ENCODE measurements around the gene BZW2. TPM values are rescaled to one million over a fixed set of nuclear protein-coding genes. Genes with fewer than 3 reads are reported as not detected.
A peak's percentile ranks its signal among the peaks of the same experiment; 100 is the strongest.
"Not testable (repeated sequence)": the region's sequence is repeated elsewhere in the genome, so short reads cannot be mapped to it uniquely, and the experiment has no call there.

The BZW2 gene
- total RNA-seq, 1 experiment from 2014 or later = 341 TPM

DNA sequence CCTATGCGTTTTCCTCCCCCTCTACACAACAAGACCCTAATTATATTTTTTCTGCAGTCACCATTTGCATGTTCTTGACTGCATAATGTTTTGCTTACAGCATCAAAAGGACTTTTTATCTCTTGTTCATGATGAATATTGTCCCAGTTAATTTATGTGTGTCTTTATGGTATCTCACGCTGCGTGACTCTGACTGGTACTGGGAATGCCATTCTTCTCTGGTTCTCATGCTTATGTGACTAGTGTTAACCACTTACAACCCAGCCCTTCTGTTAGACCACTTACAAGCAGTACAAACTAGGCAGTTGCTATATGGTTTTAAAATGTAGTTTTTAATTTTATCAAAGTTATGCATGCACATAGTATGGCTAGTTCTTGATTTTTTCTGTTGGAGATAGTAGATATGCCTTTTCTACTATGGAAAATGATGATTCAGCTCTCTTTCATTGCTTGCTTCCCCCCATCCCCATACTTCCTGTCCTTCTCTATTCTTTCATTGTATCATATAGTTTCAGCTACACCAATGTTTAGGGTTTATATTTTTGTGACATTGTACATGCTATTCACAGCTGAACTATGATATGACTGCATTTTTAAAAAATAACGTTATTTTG, 24.9 kb downstream of the BZW2 start:
- DNase-seq (ENCODE audit: low spot score) = no peak

DNA sequence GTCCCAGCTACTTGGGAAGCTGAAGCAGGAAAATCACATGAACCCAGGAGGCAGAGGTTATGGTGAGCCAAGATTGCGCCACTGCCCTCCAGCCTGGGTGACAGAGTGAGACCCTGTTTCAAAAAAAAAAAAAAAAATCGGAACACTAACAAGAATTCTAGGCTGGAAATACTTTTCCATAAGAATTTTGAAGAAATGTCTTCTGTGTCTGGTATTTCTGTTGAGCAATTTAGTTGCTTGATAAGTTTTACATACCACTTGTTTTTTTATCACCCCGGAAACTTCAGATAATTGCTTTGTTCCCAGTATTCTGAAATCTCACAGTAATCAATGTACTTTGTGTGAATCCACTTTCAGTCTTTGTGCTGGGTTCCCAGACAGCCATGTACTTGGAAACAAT, 25.8 kb downstream of the BZW2 start:
- no peak for DNase-seq (ENCODE audit: low spot score)

DNA sequence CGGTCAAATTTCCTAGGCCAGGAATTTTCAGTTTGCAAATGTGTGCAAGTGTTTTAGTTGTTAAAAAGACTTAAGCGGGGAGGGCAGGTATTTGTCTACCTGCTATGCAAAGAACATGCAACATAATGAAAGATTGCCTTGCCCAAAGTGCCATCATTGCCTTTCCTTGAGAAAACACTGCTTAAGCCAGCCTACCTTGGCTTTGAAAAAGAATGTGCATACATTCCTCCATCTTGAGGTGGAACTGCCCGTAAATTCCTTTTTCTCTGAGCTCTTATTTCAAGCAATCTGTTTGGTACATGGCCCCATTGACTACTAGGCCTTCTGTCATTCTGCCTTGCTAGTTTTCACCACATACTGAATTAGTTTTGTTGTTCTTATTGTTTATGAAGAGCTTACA, 29.3 kb downstream of the BZW2 start:
- no peak for DNase-seq (ENCODE audit: low spot score)

DNA sequence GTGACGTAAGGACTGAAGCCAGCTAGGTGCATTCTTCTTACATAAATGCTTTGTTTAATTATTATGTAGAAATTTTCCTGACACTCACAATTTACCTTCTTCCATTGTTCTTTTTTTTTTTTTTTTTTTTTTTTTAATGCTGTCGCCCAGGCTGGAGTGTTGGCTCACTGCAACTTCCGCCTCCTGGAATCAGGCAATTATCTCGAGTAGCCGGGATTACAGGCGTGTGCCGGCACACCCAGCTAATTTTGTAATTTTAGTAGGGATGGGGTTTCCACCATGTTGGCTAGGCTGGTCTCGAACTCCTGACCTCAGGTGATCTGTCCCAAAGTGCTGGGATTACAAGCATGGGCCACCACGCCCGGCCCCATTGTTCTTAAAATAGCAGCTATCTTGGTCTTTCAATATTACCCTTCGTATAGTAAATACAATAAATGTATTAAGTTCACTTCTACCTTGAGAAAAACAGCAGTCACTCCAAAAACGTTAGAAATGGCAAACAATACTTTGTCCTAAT, 32.1 kb downstream of the BZW2 start:
- DNase-seq (ENCODE audit: low spot score) = no peak

DNA sequence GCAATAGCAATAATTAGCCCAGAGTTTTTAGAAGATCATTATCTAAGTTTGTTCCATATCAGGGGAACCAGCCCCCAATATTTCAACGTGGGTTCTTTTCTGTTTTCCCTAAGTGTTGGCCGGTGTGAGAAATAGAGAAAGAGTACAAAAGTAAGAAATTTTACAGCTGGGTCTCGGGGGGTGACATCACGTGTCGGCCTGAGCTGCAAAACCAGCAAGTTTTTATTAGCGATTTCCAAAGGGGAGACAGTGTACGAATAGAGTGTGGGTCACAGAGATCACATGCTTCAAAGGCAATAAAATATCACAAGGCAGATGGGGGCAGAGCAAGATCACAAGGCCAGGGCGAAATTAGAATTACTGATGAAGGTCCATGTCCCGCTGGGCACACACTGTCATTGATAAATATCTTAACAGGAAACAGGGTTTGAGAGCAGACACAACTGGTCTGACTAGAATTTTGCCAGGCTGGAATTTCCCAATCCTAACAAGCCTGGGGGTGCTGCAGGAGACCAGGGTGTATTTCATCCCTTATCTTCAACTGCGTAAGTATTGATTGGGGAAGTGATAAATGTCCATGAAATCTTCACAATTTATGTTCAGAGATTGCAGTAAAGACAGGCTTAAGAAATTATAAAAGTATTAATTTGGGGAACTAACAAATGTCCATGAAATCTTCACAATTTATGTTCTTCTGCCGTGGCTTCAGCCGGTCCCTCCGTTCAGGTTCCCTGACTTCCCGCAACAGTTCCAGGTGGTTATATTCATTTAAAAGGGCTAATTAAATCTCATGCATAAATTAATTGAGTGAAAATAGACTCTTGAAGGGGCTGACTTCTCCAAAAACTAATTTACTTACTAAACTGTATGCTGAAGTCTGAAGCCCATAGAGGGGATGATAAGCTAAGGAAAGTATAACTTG, 32.9 kb downstream of the BZW2 start:
- DNase-seq (ENCODE audit: low spot score) = not testable (repeated sequence)

DNA sequence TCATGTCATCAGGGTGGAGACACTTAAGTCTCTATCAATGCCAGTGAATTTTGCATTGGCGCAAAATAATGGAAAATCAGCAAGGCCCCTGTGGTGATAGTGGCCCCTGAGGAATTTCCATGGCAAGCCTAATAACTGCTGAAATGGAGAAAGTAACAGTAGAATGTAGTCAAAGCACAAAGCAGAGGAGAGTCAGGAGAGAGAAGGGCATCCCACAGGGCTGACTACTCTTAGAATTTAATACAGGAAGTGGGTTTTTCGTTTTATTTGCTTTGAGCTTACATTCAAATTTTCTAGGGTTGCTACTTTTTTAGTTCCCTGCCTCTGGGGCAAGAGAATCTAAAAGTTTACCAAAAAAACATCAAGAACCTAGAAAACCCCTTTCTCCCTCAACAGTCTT, 39.0 kb downstream of the BZW2 start:
- DNase-seq (ENCODE audit: low spot score) = no peak

DNA sequence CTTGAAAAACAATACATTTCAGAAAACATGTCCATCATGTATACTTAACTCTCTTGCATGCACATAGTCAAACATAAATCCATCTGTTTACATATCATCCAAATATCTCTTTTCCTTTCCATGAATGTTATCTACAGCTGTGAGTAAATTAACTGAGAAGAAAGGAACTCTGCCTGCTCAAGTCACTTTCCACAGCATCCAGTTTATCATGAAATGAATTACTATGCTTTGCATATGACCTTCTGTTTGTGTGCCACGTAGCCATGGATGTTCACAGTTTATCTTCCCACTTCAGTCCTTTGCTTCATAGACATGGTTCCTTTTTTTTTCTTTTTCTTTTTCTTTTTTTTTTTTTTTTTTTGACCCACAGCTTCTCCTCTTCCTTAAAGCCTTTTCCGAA, 39.6 kb downstream of the BZW2 start:
- DNase-seq (ENCODE audit: low spot score) = no peak

DNA sequence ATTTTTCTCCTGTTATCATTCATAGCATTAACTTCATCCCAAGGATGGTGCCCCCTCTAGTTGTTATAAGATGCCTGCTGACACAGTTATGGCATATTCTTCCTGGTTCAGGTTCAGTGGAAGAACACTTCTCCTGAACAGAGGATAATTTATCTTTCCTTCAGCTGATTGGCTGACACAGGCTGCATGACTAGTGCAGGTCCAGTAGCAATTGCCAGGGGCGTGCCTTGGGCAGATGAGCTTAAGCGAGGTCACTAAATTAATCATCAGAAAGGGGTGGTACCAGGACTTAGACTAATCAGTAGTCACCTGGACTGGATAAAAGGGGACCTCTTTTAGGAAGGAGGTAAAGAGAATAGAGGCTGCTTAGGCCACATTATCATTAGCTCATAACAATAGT, 42.3 kb downstream of the BZW2 start:
- DNase-seq (ENCODE audit: low spot score) = peak; percentile 64

DNA sequence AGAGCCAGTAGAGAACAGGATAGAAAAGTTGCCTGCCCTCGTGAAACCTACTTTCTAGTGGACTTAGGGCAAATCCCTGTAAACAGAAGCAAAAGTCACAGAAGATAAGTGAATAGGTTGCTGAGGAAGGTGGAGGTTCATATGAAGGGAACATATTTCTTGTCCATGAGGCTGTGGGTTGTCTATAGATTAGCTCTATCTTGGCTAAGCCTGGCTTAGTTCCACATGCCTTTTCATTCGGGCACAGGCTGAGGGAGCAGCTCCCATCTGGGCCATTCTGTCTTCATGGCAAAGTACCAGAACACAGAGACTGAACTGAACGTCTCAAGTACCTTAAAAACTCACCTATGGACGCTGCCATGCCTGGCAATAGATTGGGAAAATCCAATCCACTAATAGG, 45.3 kb downstream of the BZW2 start:
- DNase-seq (ENCODE audit: low spot score) = no peak

DNA sequence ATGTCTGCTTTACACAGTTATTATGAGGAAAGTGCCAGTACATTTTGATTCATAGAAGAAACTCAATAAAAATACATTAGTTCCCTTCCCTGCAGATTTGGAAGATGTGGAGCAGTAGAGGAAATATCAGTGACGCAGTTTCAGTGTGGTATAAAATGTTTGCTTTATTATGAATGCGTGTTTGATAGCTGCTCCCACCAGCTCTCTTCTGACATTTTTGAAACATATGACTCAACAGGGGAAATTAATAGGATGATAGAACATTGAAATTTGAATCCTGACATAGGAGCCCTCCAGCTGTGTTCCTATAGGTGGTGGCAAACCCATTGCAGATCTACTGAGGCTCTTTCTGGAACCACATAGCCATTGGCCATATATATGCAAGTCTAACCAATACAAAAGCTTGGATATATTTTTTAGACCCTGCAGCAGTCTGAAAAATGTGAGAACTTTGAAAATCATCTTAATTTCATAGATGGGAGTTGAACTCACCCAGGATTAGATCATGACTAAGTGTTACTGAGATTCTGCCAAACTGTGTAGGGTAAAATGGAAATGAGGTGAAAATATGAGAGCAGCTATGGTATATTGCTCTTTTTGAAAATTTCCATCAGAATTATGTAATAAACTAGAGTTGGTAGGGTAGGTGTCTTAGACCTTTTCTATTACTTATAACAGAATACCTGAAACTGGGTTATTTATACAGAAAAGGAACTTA, 47.8 kb downstream of the BZW2 start:
- DNase-seq (ENCODE audit: low spot score) = no peak

DNA sequence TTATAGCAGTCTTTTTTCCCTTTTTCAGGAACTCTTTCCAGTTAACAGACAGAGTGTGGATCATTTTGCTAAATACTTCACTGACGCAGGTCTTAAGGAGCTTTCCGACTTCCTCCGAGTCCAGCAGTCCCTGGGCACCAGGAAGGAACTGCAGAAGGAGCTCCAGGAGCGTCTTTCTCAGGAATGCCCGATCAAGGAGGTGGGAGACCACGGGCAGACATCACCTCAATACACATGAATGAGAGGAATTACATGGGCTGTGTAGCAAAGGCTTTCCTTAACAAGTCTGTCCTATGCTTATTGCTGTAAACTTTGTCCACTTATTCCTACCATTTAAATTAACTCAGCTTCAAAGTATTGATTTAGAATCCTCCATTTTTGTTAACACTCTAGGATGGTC, 48.8 kb downstream of the BZW2 start:
- no peak for DNase-seq (ENCODE audit: low spot score)

DNA sequence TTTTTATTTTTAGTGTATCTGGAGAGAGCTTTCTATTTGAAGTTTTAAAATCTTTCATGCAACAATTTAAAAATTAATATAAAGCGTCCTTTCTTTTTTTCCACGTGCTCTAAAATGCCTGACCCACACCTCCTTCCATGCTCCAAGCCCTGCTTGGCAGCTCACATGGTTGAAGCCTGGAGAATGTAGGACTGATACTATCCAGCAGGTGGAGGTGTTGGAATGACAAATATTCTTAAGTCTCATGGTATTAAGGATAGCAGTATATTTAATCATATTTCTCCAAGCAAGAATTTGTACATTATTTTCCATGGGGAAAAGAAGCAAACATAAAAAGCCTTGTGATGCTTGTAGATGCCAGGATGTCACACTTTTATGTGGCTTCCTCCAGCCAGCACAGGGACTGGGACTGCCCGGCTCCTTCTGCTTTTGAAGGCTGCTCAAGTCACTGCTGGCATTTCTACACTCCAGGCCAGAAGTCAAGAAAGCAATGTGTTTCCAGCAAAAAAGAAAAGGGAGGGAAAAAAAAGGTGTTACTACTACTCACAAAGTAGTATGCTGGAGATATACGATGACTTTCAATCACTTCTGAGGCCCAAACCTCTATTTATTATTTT, 49.7 kb downstream of the BZW2 start:
- peak; percentile 78 for DNase-seq (ENCODE audit: low spot score)

DNA sequence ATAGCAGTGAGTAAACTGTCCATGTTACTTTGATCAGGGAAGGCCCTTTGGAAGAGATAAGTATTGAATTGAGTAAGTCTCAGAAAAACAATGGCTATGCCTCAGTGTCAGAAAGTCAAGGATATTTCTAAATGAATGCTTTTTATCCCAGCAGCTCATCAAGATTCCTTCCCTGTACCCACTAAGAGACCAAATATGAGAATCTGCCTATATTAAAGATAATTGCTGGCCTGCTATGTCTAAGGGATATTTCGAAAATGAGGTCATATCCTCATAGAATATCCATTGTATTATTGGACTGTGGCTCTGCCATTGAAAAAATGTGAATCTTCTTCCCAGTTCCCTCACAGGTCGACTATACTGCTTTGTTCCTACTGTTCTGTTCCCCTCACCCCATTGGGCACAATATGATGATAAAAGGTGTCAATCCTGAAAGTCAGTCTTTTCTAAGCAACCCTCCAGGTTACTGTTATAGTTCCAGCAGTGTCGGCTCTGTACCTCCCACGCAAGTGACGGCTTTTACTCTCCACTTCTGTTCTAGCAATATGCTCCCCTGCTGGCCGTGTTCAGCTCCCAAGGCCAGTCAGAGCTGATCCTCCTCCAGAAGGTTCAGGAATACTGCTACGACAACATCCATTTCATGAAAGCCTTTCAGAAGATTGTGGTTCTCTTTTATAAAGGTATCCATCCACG, 51.7 kb downstream of the BZW2 start:
- DNase-seq (ENCODE audit: low spot score) = no peak

DNA sequence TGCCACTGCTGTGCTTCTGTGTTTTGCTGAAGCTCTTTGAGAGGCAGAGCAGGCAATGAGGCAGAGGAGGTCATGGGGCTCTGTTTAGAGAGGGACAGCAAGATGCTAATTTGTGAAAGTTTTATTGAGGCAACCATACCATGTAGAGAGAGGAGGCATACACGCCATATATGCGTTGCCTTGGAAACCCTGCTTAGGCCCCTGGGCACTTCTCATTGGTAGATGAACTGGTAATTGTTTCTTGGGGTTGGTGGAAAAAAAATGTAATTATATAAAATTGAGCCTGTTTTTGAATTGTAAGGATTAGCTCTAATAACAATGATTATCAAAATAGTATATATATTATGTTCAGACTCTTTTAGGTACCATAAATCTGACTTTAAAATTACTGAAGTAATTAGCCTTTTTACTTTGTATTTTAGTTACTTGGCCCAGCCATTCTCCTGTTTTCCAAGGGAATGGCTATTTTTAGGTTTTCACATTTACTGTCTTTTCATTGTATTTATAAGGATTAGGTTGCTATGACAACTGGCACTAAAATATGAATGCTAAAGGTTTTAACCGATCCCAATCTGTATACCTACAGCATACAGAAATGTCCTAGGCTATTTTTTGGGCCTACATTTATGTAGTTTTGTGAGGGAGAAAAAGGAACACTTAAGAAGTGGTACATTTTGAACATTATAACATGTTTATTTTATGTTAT, 52.4 kb downstream of the BZW2 start:
- no peak for DNase-seq (ENCODE audit: low spot score)

DNA sequence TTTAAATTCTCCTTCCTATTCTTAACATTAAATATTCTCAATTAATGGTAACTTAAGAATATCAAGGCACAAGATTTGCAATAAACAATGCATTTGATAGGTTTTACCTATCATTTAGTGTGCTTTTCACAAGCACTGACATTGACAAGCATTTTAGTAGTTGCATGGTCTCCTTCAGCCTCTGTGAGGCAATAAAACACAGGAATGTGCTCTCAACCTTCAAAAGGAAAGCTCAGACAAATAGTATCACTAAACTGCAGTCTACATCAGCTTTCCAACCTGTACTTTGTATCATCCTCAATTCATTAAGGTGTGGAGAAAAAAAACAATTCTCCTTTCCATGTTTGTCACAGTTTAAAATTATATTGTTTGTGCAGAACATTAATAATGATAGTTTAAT, 56.5 kb downstream of the BZW2 start:
- DNase-seq (ENCODE audit: low spot score) = no peak

DNA sequence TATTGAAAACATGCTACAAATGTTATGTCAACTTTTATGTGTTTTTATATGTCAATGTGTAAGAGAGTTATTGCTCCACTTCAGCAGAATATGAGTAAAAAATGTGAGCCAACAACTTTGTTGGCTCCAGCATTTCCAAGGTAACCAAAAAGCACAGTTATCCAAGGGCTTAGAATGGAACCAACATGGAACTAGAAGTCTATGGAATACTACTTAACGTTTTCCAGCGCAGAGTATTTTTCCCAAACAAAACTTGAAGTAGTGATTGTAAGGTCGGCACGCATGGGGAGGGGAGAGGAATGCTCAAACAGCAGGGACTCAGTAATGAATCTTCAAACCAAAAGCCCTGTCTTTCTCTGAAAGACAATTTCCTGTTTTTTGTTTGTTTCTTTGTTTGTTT, 62.5 kb downstream of the BZW2 start:
- DNase-seq (ENCODE audit: low spot score) = no peak

DNA sequence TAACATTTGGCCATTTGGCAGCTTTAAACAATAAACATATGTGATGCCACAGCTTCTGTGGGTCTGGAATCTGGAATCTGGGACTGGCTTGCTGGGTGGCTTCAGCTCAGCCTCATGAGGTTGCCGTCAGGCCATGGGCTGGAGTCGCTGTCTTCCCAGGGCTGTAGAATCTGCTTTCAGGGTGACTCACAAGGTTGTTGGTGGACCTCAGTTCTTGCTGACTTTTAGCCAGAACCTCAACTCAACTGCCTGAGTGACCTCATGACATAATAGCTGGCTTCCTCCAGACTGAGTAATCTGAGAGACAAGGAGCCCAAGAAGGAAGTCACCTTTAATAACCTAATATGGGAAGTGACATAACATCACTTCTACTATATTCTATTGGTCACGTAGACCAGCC, 63.0 kb downstream of the BZW2 start:
- DNase-seq (ENCODE audit: low spot score) = peak; percentile 99

DNA sequence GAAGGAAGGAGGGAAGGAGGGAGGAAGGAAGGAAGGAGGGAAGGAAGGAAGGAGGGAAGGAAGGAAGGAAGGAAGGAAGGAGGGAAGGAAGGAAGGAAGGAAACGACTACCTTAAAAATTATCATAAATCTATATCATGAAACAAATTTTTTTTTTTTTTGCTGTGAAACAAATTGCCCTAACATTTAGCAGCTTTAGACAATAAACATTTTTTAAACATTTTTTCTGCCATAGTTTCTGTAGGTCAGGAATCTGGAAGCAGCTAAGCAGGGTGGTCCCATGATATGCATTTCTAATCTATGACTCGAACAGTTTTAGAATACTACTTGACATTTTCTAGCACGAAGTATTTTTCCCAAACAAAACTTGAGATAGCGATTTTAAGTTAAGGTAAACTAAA, 64.7 kb downstream of the BZW2 start:
- DNase-seq (ENCODE audit: low spot score) = no peak

DNA sequence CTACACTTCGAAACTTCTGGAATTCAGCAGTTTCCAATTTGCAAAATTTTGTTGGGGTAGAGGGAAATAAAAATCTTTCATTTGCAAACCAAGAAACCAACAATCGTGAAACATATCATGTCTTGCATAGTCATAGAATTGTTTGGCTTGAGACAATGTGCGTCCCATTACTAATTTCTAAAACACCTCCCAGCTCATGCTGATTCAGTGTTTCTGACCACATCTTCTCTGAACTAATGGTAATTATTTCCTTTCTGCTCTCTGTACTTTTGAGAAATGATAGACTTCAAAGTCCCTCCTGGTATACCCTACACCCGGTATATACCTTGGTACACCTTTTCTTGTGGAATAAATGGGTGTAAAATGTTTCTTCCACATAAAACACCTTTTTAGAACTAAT, 65.7 kb downstream of the BZW2 start:
- no peak for DNase-seq (ENCODE audit: low spot score)

DNA sequence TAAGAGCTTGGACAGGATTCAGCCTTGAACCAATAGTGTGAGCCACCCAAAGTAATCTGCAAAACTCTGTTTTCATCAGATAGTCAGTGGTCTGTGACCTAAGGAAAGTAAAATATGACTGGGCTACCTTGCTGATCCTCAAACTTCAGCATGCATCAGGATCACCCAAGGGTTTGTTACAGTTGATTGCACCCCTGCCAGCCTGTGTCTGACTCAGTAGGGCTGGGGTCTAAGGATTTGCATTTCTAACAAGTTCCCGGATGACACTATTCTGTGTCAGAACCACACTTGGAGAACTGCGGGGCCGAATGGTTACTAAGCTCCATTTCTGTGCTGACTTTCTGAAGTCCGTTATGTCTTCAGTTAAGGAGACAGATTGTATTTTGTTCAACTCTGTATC, 66.9 kb downstream of the BZW2 start:
- DNase-seq (ENCODE audit: low spot score) = no peak

DNA sequence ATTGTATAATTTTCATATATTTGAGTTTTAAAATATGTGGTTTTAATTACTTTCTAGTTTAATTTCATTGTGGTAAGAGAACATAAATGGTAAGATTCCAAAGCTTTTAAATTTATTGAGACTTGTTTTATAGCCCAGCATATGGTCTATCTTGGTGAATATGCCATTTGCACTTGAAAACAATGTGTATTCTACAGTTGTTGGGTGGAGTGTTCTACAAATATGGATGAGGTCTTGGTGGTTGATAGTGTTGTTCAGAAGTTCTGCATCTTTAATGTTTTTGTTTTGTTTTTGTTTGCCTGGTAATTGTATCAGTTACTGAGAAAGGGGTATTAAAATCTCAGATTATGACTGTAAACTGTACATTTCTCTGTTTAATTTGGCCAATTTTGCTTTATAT, 69.9 kb downstream of the BZW2 start:
- no peak for DNase-seq (ENCODE audit: low spot score)
